ENCODE results near the gene NCKAP1.

The NCKAP1 gene

GRCh38 chr2:182913064-182913463 is 125.2 kb downstream of the NCKAP1 start:
- DNase-seq (ENCODE audit: insufficient read length), result no peak
- TF ChIP-seq TAF1 (IDR thresholded peaks at IDR 0.05; ENCODE audit: borderline replicate concordance, low read depth, low read length), result no peak
- no peak for TF ChIP-seq POLR2A (IDR thresholded peaks at IDR 0.05; ENCODE audit: low read depth, low read length)
- no peak for TF ChIP-seq POLR2AphosphoS5 (IDR thresholded peaks at IDR 0.05; ENCODE audit: low read depth, low read length)
- FAIRE-seq, result no peak

GRCh38 chr2:182912518-182912915 is 125.7 kb downstream of the NCKAP1 start:
- DNase-seq (ENCODE audit: insufficient read length), result no peak
- no peak for FAIRE-seq
- no peak for TF ChIP-seq TAF1 (IDR thresholded peaks at IDR 0.05; ENCODE audit: borderline replicate concordance, low read depth, low read length)
- TF ChIP-seq POLR2AphosphoS5 (IDR thresholded peaks at IDR 0.05; ENCODE audit: low read depth, low read length), result no peak
- no peak for TF ChIP-seq POLR2A (IDR thresholded peaks at IDR 0.05; ENCODE audit: low read depth, low read length)

GRCh38 chr2:182911813-182912517 is 126.3 kb downstream of the NCKAP1 start:
- DNase-seq (ENCODE audit: insufficient read length) (no peak), FAIRE-seq (no peak)
- TF ChIP-seq POLR2A (IDR thresholded peaks at IDR 0.05; ENCODE audit: low read depth, low read length), result no peak
- no peak for TF ChIP-seq POLR2AphosphoS5 (IDR thresholded peaks at IDR 0.05; ENCODE audit: low read depth, low read length)
- TF ChIP-seq TAF1 (IDR thresholded peaks at IDR 0.05; ENCODE audit: borderline replicate concordance, low read depth, low read length), result no peak

GRCh38 chr2:182910965-182911364 is 127.3 kb downstream of the NCKAP1 start:
- DNase-seq (ENCODE audit: insufficient read length) (no peak), FAIRE-seq (no peak)
- TF ChIP-seq POLR2AphosphoS5 (IDR thresholded peaks at IDR 0.05; ENCODE audit: low read depth, low read length), result no peak
- no peak for TF ChIP-seq POLR2A (IDR thresholded peaks at IDR 0.05; ENCODE audit: low read depth, low read length)

GRCh38 chr2:182907081-182907830 is 131.0 kb downstream of the NCKAP1 start:
- TF ChIP-seq TAF1 (IDR thresholded peaks at IDR 0.05; ENCODE audit: borderline replicate concordance, low read depth, low read length) (no peak), POLR2A (IDR thresholded peaks at IDR 0.05; ENCODE audit: low read depth, low read length) (no peak), POLR2AphosphoS5 (IDR thresholded peaks at IDR 0.05; ENCODE audit: low read depth, low read length) (no peak)
- FAIRE-seq, result no peak
- no peak for DNase-seq (ENCODE audit: insufficient read length)

- TF ChIP-seq TAF1 (IDR thresholded peaks at IDR 0.05; ENCODE audit: borderline replicate concordance, low read depth, low read length), result no peak
- TF ChIP-seq POLR2AphosphoS5 (IDR thresholded peaks at IDR 0.05; ENCODE audit: low read depth, low read length), result no peak
- no peak for TF ChIP-seq POLR2A (IDR thresholded peaks at IDR 0.05; ENCODE audit: low read depth, low read length)
- FAIRE-seq (no peak), DNase-seq (ENCODE audit: insufficient read length) (no peak)
These were observed 131.8 kb downstream of the NCKAP1 start for GRCh38 chr2:182906454-182906853.

- FAIRE-seq, result no peak
- DNase-seq (ENCODE audit: insufficient read length), result no peak
- TF ChIP-seq POLR2A (IDR thresholded peaks at IDR 0.05; ENCODE audit: low read depth, low read length) (no peak), TAF1 (IDR thresholded peaks at IDR 0.05; ENCODE audit: borderline replicate concordance, low read depth, low read length) (no peak), POLR2AphosphoS5 (IDR thresholded peaks at IDR 0.05; ENCODE audit: low read depth, low read length) (no peak)
These were observed 133.4 kb downstream of the NCKAP1 start for GRCh38 chr2:182904844-182905243.

- FAIRE-seq, result no peak
- DNase-seq (ENCODE audit: insufficient read length), result no peak
- TF ChIP-seq TAF1 (IDR thresholded peaks at IDR 0.05; ENCODE audit: borderline replicate concordance, low read depth, low read length) (no peak), POLR2AphosphoS5 (IDR thresholded peaks at IDR 0.05; ENCODE audit: low read depth, low read length) (no peak), POLR2A (IDR thresholded peaks at IDR 0.05; ENCODE audit: low read depth, low read length) (no peak)
These were observed 134.7 kb downstream of the NCKAP1 start for GRCh38 chr2:182903566-182903965.

GRCh38 chr2:182901748-182902147 is 136.5 kb downstream of the NCKAP1 start:
- FAIRE-seq, result no peak
- TF ChIP-seq POLR2A (IDR thresholded peaks at IDR 0.05; ENCODE audit: low read depth, low read length) (no peak), POLR2AphosphoS5 (IDR thresholded peaks at IDR 0.05; ENCODE audit: low read depth, low read length) (no peak), TAF1 (IDR thresholded peaks at IDR 0.05; ENCODE audit: borderline replicate concordance, low read depth, low read length) (no peak)

GRCh38 chr2:182898718-182899117 is 139.5 kb downstream of the NCKAP1 start:
- FAIRE-seq (no peak), DNase-seq (ENCODE audit: insufficient read length) (no peak)
- TF ChIP-seq TAF1 (IDR thresholded peaks at IDR 0.05; ENCODE audit: borderline replicate concordance, low read depth, low read length), result no peak
- TF ChIP-seq POLR2A (IDR thresholded peaks at IDR 0.05; ENCODE audit: low read depth, low read length), result no peak

More at GRCh38 chr2:182901748-182902147, 136.5 kb downstream of the NCKAP1 start:
- DNase-seq (ENCODE audit: insufficient read length), result no peak

GRCh38 chr2:182897137-182897536 is 141.1 kb downstream of the NCKAP1 start:
- FAIRE-seq (no peak), DNase-seq (ENCODE audit: insufficient read length) (no peak)
- TF ChIP-seq POLR2A (IDR thresholded peaks at IDR 0.05; ENCODE audit: low read depth, low read length) (no peak), POLR2AphosphoS5 (IDR thresholded peaks at IDR 0.05; ENCODE audit: low read depth, low read length) (no peak), TAF1 (IDR thresholded peaks at IDR 0.05; ENCODE audit: borderline replicate concordance, low read depth, low read length) (no peak)

GRCh38 chr2:182895798-182896197 is 142.5 kb downstream of the NCKAP1 start:
- no peak for FAIRE-seq
- DNase-seq (ENCODE audit: insufficient read length), result no peak
- no peak for TF ChIP-seq TAF1 (IDR thresholded peaks at IDR 0.05; ENCODE audit: borderline replicate concordance, low read depth, low read length)
- no peak for TF ChIP-seq POLR2A (IDR thresholded peaks at IDR 0.05; ENCODE audit: low read depth, low read length)
- TF ChIP-seq POLR2AphosphoS5 (IDR thresholded peaks at IDR 0.05; ENCODE audit: low read depth, low read length), result no peak
